ENCODE results near the gene NAT10. TPM values are rescaled to one million over a fixed set of nuclear protein-coding genes. Genes with fewer than 3 reads are reported as not detected.

NAT10 gene
- polyA plus RNA-seq, 1 donor from 2014 or later, result 12.7 TPM

DNA sequence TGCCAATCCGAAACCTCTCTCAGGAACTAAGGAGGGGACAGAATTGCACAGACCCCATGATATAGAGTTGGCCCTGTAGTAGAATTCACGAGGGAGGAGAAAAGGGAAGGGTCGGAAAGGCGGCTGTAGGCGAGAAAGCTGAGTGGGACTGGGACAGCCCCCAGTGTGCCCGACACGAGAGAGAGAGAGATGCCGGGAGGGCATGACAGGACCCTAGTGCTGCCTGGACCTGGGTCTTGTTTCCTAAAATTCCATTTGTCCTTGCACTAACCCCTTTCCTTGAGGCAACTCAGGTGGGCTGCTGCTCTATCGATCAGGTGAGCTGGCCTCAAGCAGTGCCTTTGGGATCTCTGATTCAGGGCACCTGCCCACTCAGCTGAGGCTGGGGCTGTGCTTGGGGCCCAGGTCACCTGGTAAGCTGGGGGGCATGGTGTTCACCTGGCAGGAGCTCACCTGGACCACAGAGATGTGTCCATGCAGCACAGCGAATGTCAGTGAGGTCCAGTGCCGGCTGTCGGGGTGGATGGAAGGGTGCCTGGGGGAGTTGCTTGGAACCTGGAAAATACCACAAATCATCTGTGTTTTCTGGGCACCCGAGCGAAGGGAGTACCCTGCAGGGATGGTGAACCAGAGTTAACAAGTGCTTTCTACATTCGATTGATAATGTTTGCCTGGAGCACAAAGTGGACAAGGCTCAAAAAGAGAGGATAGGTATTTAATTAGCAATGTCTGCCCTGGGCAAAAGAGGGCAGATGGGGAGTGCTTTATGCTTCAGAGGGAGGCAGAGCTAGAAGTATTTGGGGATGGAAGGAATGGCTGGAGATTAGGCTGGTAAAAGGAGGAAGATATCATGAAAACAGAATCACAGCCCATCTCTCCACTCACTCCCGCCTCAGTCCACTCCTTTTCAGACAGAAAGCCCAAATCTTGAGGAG is 61.6 kb downstream of the NAT10 start:
- Histone ChIP-seq H3K27ac (ENCODE audit: low read length) (no peak overlapping the region), H3K79me2 (replicated peaks; ENCODE audit: insufficient read depth, low read length) (no peaks in the 10 kb centered on the region), H4K20me1 (ENCODE audit: insufficient read depth) (no peaks in the 10 kb centered on the region), H3K9me3 (ENCODE audit: low read length) (no peaks in the 10 kb centered on the region), H3F3A (ENCODE audit: insufficient read depth, low read length, poor library complexity, severe bottlenecking) (no peaks in the 10 kb centered on the region), H3K9me2 (ENCODE audit: insufficient read depth, low read length) (no peaks in the 10 kb centered on the region), H3K27me3 (ENCODE audit: insufficient read depth, low read depth, low read length) (no peaks in the 10 kb centered on the region), H3K9ac (ENCODE audit: low read length) (no peak overlapping the region), H3K36me3 (ENCODE audit: insufficient read depth, low read length) (no peaks in the 10 kb centered on the region), H3K4me3 (ENCODE audit: low read length) (no peak overlapping the region), H2AFZ (ENCODE audit: low read depth, low read length) (no peak overlapping the region), H3K4me2 (ENCODE audit: low read length) (no peak overlapping the region)
- TF ChIP-seq SMC3 (conservative IDR thresholded peaks at IDR 0.05; ENCODE audit: poor library complexity) (no peak), EP300 (conservative IDR thresholded peaks at IDR 0.05; ENCODE audit: poor library complexity, severe bottlenecking) (no peak), RAD21 (conservative IDR thresholded peaks at IDR 0.05) (no peak)

DNA sequence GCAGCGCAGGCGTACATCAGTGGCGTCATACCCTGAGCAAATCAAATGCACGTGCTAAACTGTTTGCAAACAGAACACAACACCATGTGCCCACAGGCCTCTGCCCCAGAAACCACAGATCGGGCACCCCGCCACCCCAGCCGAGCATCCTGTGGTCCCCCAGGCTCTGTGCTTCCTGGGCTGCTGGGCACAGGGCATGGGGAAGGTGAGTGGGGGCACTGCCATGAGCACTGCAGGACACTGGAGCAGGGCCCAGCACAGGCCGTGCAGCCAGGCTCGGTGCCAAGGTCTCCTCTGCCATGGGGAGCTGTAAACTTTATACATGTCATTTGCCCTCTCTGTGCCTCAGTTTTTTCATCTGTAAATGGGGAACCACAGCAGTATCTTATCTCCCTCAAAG is 62.5 kb downstream of the NAT10 start:
- Histone ChIP-seq H3K36me3 (ENCODE audit: insufficient read depth, low read length) (no peaks in the 10 kb centered on the region), H3K9ac (ENCODE audit: low read length) (no peak overlapping the region), H3F3A (ENCODE audit: insufficient read depth, low read length, poor library complexity, severe bottlenecking) (no peaks in the 10 kb centered on the region), H3K4me3 (ENCODE audit: low read length) (no peak overlapping the region), H3K79me2 (replicated peaks; ENCODE audit: insufficient read depth, low read length) (no peaks in the 10 kb centered on the region), H3K9me2 (ENCODE audit: insufficient read depth, low read length) (no peaks in the 10 kb centered on the region), H3K9me3 (ENCODE audit: low read length) (no peaks in the 10 kb centered on the region), H3K27me3 (ENCODE audit: insufficient read depth, low read depth, low read length) (no peaks in the 10 kb centered on the region), H3K27ac (ENCODE audit: low read length) (no peak overlapping the region), H3K4me2 (ENCODE audit: low read length) (no peak overlapping the region), H2AFZ (ENCODE audit: low read depth, low read length) (no peak overlapping the region), H4K20me1 (ENCODE audit: insufficient read depth) (no peaks in the 10 kb centered on the region)
- TF ChIP-seq RAD21 (conservative IDR thresholded peaks at IDR 0.05) (no peak), EP300 (conservative IDR thresholded peaks at IDR 0.05; ENCODE audit: poor library complexity, severe bottlenecking) (no peak), POLR2AphosphoS5 (IDR thresholded peaks at IDR 0.05) (no peak), TAF1 (IDR thresholded peaks at IDR 0.05; ENCODE audit: low read depth) (no peak), EZH2 (IDR thresholded peaks at IDR 0.05; ENCODE audit: borderline replicate concordance, insufficient read depth, low read length, poor library complexity, severe bottlenecking) (no peak), MXI1 (conservative IDR thresholded peaks at IDR 0.05; ENCODE audit: poor library complexity, severe bottlenecking) (no peak), SMC3 (conservative IDR thresholded peaks at IDR 0.05; ENCODE audit: poor library complexity) (no peak)
- TF ChIP-seq, protein P1, sequence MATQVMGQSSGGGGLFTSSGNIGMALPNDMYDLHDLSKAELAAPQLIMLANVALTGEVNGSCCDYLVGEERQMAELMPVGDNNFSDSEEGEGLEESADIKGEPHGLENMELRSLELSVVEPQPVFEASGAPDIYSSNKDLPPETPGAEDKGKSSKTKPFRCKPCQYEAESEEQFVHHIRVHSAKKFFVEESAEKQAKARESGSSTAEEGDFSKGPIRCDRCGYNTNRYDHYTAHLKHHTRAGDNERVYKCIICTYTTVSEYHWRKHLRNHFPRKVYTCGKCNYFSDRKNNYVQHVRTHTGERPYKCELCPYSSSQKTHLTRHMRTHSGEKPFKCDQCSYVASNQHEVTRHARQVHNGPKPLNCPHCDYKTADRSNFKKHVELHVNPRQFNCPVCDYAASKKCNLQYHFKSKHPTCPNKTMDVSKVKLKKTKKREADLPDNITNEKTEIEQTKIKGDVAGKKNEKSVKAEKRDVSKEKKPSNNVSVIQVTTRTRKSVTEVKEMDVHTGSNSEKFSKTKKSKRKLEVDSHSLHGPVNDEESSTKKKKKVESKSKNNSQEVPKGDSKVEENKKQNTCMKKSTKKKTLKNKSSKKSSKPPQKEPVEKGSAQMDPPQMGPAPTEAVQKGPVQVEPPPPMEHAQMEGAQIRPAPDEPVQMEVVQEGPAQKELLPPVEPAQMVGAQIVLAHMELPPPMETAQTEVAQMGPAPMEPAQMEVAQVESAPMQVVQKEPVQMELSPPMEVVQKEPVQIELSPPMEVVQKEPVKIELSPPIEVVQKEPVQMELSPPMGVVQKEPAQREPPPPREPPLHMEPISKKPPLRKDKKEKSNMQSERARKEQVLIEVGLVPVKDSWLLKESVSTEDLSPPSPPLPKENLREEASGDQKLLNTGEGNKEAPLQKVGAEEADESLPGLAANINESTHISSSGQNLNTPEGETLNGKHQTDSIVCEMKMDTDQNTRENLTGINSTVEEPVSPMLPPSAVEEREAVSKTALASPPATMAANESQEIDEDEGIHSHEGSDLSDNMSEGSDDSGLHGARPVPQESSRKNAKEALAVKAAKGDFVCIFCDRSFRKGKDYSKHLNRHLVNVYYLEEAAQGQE (IDR thresholded peaks at IDR 0.05; ENCODE audit: borderline replicate concordance), result no peak
- TF ChIP-seq, protein P2, sequence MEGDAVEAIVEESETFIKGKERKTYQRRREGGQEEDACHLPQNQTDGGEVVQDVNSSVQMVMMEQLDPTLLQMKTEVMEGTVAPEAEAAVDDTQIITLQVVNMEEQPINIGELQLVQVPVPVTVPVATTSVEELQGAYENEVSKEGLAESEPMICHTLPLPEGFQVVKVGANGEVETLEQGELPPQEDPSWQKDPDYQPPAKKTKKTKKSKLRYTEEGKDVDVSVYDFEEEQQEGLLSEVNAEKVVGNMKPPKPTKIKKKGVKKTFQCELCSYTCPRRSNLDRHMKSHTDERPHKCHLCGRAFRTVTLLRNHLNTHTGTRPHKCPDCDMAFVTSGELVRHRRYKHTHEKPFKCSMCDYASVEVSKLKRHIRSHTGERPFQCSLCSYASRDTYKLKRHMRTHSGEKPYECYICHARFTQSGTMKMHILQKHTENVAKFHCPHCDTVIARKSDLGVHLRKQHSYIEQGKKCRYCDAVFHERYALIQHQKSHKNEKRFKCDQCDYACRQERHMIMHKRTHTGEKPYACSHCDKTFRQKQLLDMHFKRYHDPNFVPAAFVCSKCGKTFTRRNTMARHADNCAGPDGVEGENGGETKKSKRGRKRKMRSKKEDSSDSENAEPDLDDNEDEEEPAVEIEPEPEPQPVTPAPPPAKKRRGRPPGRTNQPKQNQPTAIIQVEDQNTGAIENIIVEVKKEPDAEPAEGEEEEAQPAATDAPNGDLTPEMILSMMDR (IDR thresholded peaks at IDR 0.05; ENCODE audit: poor library complexity, severe bottlenecking), result no peak

Data from neural cell (in vitro differentiated cells).